DND-41 (cell line): ENCODE data around the gene RPS3.

ENCODE experiments used
- ATAC-seq: fragments of 200-7000 bp; cut with Tn5 transposase; 3 replicates; pipeline ENCODE4 v1.9.1; 2021; ENCODE audit warnings: low read depth; ENCODE audit not compliant: insufficient read depth
- DNase-seq: peaks from one replicate; pipeline ENCODE4 v3.0.0-alpha.2; 2020
- H2AFZ ChIP-seq: 2 replicates; pipeline ENCODE4 v1.6.0; 2012; ENCODE audit warnings: low read depth, low read length
- H3K27ac ChIP-seq: 2 replicates; pipeline ENCODE4 v1.5.1; 2012; ENCODE audit warnings: low read length, inconsistent platforms
- H3K27me3 ChIP-seq: fragments of 200-600 bp; sonication (generic); 2 replicates; pipeline ENCODE4 v1.6.0; 2012; ENCODE audit warnings: low read length, mild to moderate bottlenecking, inconsistent platforms; ENCODE audit not compliant: insufficient read depth, poor library complexity
- H3K36me3 ChIP-seq: 2 replicates; pipeline ENCODE4 v1.5.1; 2012; ENCODE audit warnings: low read length, inconsistent platforms; ENCODE audit not compliant: insufficient read depth
- H3K4me1 ChIP-seq: 2 replicates; pipeline ENCODE4 v1.5.1; 2012; ENCODE audit warnings: mild to moderate bottlenecking, low read length; ENCODE audit not compliant: insufficient read depth
- H3K4me2 ChIP-seq: 2 replicates; pipeline ENCODE4 v1.6.0; 2012; ENCODE audit warnings: mild to moderate bottlenecking, moderate library complexity, low read length, inconsistent platforms; ENCODE audit not compliant: insufficient read depth
- H3K4me3 ChIP-seq, 2 experiments: fragments of 200-600 bp in 1 of 2; shearing (Covaris generic) in 1 of 2; 2 replicates each; pipeline ENCODE4 v1.5.1; 2012 to 2016; ENCODE audit warnings: inconsistent platforms in 2 of 2, low read length in 2 of 2, mild to moderate bottlenecking in 2 of 2, low read depth in 1 of 2, moderate library complexity in 1 of 2
- H3K79me2 ChIP-seq: 2 replicates; pipeline ENCODE4 v1.6.0; 2012; ENCODE audit warnings: low read length, inconsistent platforms; ENCODE audit not compliant: insufficient read depth
- H3K9ac ChIP-seq: 2 replicates; pipeline ENCODE4 v1.6.0; 2012; ENCODE audit warnings: low read depth, mild to moderate bottlenecking, inconsistent platforms, low read length, moderate library complexity
- H3K9me3 ChIP-seq: 2 replicates; pipeline ENCODE4 v1.5.1; 2012; ENCODE audit warnings: low read length, moderate library complexity, mild to moderate bottlenecking, inconsistent platforms; ENCODE audit not compliant: insufficient read depth, severe bottlenecking
- H4K20me1 ChIP-seq: 2 replicates; pipeline ENCODE4 v1.6.0; 2012; ENCODE audit warnings: low read length; ENCODE audit not compliant: insufficient read depth
- CTCF ChIP-seq: IDR thresholded peaks from 2 replicates; pipeline ENCODE4 v1.5.1; 2012; ENCODE audit warnings: borderline replicate concordance, low read length, moderate library complexity, mild to moderate bottlenecking; ENCODE audit not compliant: poor library complexity, severe bottlenecking; ENCODE audit errors: extremely low read depth
- EZH2 ChIP-seq: IDR thresholded peaks from 3 replicates; pipeline ENCODE4 v1.6.1; 2012; ENCODE audit warnings: borderline replicate concordance, low read depth, mild to moderate bottlenecking, moderate library complexity, low read length, inconsistent platforms; ENCODE audit not compliant: severe bottlenecking

RPS3 gene

GRCh38 chr11:75394085-75394840, 5.1 kb upstream of the RPS3 start:
- TF ChIP-seq EZH2: no peak
- TF ChIP-seq CTCF: no peak
- no peak overlapping the region for H3K4me2 ChIP-seq
- no peak overlapping the region for H3K9ac ChIP-seq
- peaks cover 7% of the 10 kb centered on the region for H3K4me1 ChIP-seq
- DNase-seq (no peak), ATAC-seq (no peak)
- H2AFZ ChIP-seq: no peak overlapping the region
- no peaks in the 10 kb centered on the region for H3K79me2 ChIP-seq
- no peak overlapping the region for H3K4me3 ChIP-seq
- no peaks in the 10 kb centered on the region for H3K9me3 ChIP-seq
- H3K27me3 ChIP-seq: no peaks in the 10 kb centered on the region
- H3K36me3 ChIP-seq: no peaks in the 10 kb centered on the region
- H4K20me1 ChIP-seq: no peaks in the 10 kb centered on the region
- no peak overlapping the region for H3K27ac ChIP-seq

GRCh38 chr11:75398906-75399305, 412 bp upstream of the RPS3 start:
- Histone ChIP-seq H3K27ac (peak overlapping the region; percentile 64), H3K9me3 (no peaks in the 10 kb centered on the region), H4K20me1 (peaks cover 39% of the 10 kb centered on the region), H2AFZ (peak overlapping the region; percentile 90), H3K4me1 (peaks cover 43% of the 10 kb centered on the region), H3K4me2 (peak overlapping the region; percentile 77), H3K79me2 (peaks cover 46% of the 10 kb centered on the region), H3K36me3 (peaks cover 44% of the 10 kb centered on the region), H3K27me3 (no peaks in the 10 kb centered on the region), H3K9ac (no peak overlapping the region), H3K4me3 (peak overlapping the region in 1 of 2 experiments; percentile 79; a peak in 2 of 4 replicates)
- DNase-seq (no peak), ATAC-seq (no peak; the same call in 2 of the 3 replicates)
- TF ChIP-seq CTCF: no peak
- TF ChIP-seq EZH2: no peak

- Histone ChIP-seq H3K4me2 (peak overlapping the region; percentile 77), H3K27me3 (no peaks in the 10 kb centered on the region), H3K9me3 (no peaks in the 10 kb centered on the region), H3K79me2 (peaks cover 57% of the 10 kb centered on the region), H2AFZ (no peak overlapping the region), H3K4me1 (peaks cover 46% of the 10 kb centered on the region), H3K36me3 (peaks cover 58% of the 10 kb centered on the region), H3K9ac (peak overlapping the region; percentile 82), H4K20me1 (peaks cover 52% of the 10 kb centered on the region), H3K4me3 (peak overlapping the region; percentile 60 to 79), H3K27ac (peak overlapping the region; percentile 88)
- no peak for TF ChIP-seq EZH2
- TF ChIP-seq CTCF: no peak
- ATAC-seq (peak; percentile 19), DNase-seq (peak; percentile 25)
Observed at GRCh38 chr11:75400146-75400865, 988 bp downstream of the RPS3 start.
